OCI-LY3 (cell line): ENCODE data around the gene HINT1.

Source experiments
- H2AFZ ChIP-seq: fragments of 200-600, 300-600 bp; shearing (Covaris generic); 2 replicates; pipeline ENCODE4 v1.6.0; 2014; ENCODE audit warnings: antibody characterized with exemption, low read depth, low read length
- H3K27ac ChIP-seq: fragments of 200-600, 300-600 bp; sonication (generic); 2 replicates; pipeline ENCODE4 v1.5.1; 2014; ENCODE audit warnings: mild to moderate bottlenecking, low read length, moderate library complexity, mixed read lengths
- H3K27me3 ChIP-seq: fragments of 200-600, 300-600 bp; sonication (generic); 2 replicates; pipeline ENCODE4 v1.6.1; 2014; ENCODE audit warnings: low read depth, low read length, mixed read lengths
- H3K36me3 ChIP-seq: fragments of 200-600, 300-600 bp; sonication (generic); replicated peaks from 2 replicates; pipeline ENCODE3; 2014; ENCODE audit warnings: low read depth, low read length, mixed read lengths
- H3K4me1 ChIP-seq: fragments of 300-600, 200-600 bp; sonication (generic); 2 replicates; pipeline ENCODE4 v1.6.1; 2014; ENCODE audit warnings: low read length, mixed read lengths
- H3K4me2 ChIP-seq: fragments of 200-600, 300-600 bp; sonication (generic); 2 replicates; pipeline ENCODE4 v1.6.1; 2014; ENCODE audit warnings: low read length, mixed read lengths
- H3K4me3 ChIP-seq: fragments of 300-600, 200-600 bp; sonication (generic); 2 replicates; pipeline ENCODE4 v1.5.1; 2014; ENCODE audit warnings: antibody characterized with exemption, mild to moderate bottlenecking, low read length, moderate library complexity
- H3K79me2 ChIP-seq: fragments of 300-600, 200-600 bp; shearing (Covaris generic); 2 replicates; pipeline ENCODE4 v1.6.1; 2014; ENCODE audit warnings: mild to moderate bottlenecking, low read length, mixed read lengths
- H3K9ac ChIP-seq: fragments of 300-600, 200-600 bp; shearing (Covaris generic); 2 replicates; pipeline ENCODE4 v1.6.0; 2014; ENCODE audit warnings: mild to moderate bottlenecking, low read length, moderate library complexity
- H3K9me3 ChIP-seq: fragments of 200-600, 300-600 bp; shearing (Covaris generic); 2 replicates; pipeline ENCODE4 v1.6.1; 2014; ENCODE audit warnings: low read length, mixed read lengths; ENCODE audit not compliant: insufficient read depth
- H4K20me1 ChIP-seq: fragments of 200-600, 300-600 bp; sonication (generic); 2 replicates; pipeline ENCODE4 v1.6.1; 2016; ENCODE audit warnings: low read length, mixed read lengths; ENCODE audit not compliant: insufficient read depth
- CTCF ChIP-seq: fragments of 200-600, 300-600 bp; sonication (generic); IDR thresholded peaks from 2 replicates; pipeline ENCODE4 v1.5.1; 2014; ENCODE audit warnings: antibody characterized with exemption, low read length, low read depth
- EZH2phosphoT487 ChIP-seq: fragments of 200-600 bp; shearing (Covaris generic); IDR thresholded peaks from 2 replicates; pipeline ENCODE4 v1.6.1; 2018; ENCODE audit warnings: antibody characterized with exemption, mixed run types, low read depth

The HINT1 gene

GRCh38 chr5:131112424-131112823, 52.6 kb downstream of the HINT1 start:
- no peak overlapping the region for H3K9ac ChIP-seq
- no peak for TF ChIP-seq CTCF
- no peak for TF ChIP-seq EZH2phosphoT487
- no peak overlapping the region for H3K4me3 ChIP-seq
- peaks cover 4% of the 10 kb centered on the region; the same call in 1 of the 2 replicates for H3K4me1 ChIP-seq
- H3K4me2 ChIP-seq, result no peak overlapping the region
- H3K9me3 ChIP-seq, result no peaks in the 10 kb centered on the region
- no peaks in the 10 kb centered on the region for H3K36me3 ChIP-seq
- no peaks in the 10 kb centered on the region for H3K79me2 ChIP-seq
- no peak overlapping the region for H2AFZ ChIP-seq
- H3K27me3 ChIP-seq, result no peaks in the 10 kb centered on the region
- no peak overlapping the region for H3K27ac ChIP-seq
- H4K20me1 ChIP-seq, result no peaks in the 10 kb centered on the region

DNA sequence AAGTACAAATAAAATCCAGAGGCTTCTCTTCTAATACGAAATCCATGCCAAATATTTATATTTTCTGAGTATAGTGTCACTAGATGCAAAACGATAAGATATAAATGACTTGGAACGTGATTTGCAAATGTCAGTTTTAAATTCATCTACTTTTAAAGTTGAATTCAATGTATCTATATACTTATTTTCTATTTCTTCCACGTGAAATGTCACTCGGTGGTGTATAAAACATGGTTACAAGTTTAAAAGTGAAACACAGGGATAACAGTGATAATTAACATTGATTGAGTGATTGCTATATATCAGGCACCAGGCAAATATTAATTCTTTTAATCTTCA, 54.8 kb downstream of the HINT1 start:
- no peaks in the 10 kb centered on the region for H3K79me2 ChIP-seq
- H3K4me1 ChIP-seq, result peaks cover 9% of the 10 kb centered on the region; the same call in 1 of the 2 replicates
- H3K9ac ChIP-seq, result no peak overlapping the region
- no peaks in the 10 kb centered on the region for H3K36me3 ChIP-seq
- H2AFZ ChIP-seq, result no peak overlapping the region
- TF ChIP-seq EZH2phosphoT487 (no peak), CTCF (no peak)
- no peaks in the 10 kb centered on the region for H3K9me3 ChIP-seq
- no peak overlapping the region for H3K4me2 ChIP-seq
- no peaks in the 10 kb centered on the region for H3K27me3 ChIP-seq
- no peak overlapping the region for H3K27ac ChIP-seq
- no peak overlapping the region for H3K4me3 ChIP-seq
- no peaks in the 10 kb centered on the region for H4K20me1 ChIP-seq

- no peak for TF ChIP-seq EZH2phosphoT487
- peak; percentile 69 for TF ChIP-seq CTCF
- H3K27me3 ChIP-seq, result no peaks in the 10 kb centered on the region
- peak overlapping the region; percentile 10; the same call in 1 of the 2 replicates for H3K4me2 ChIP-seq
- H3K4me3 ChIP-seq, result no peak overlapping the region
- H3K79me2 ChIP-seq, result no peaks in the 10 kb centered on the region
- no peak overlapping the region for H3K9ac ChIP-seq
- no peaks in the 10 kb centered on the region for H3K36me3 ChIP-seq
- no peak overlapping the region for H2AFZ ChIP-seq
- H4K20me1 ChIP-seq, result no peaks in the 10 kb centered on the region
- H3K9me3 ChIP-seq, result no peaks in the 10 kb centered on the region
- H3K27ac ChIP-seq, result no peak overlapping the region
- peaks cover 9% of the 10 kb centered on the region; the same call in 1 of the 2 replicates for H3K4me1 ChIP-seq
Measured at GRCh38 chr5:131109540-131110255, 55.4 kb downstream of the HINT1 start.
